Measurements from ENCODE around the gene TPRG1L. TPM values are rescaled to one million over a fixed set of nuclear protein-coding genes. Genes with fewer than 3 reads are reported as not detected.

The TPRG1L gene
- total and polyA plus RNA-seq, 8 donors = 27.3 to 42.9 (median 32.2) TPM

DNA sequence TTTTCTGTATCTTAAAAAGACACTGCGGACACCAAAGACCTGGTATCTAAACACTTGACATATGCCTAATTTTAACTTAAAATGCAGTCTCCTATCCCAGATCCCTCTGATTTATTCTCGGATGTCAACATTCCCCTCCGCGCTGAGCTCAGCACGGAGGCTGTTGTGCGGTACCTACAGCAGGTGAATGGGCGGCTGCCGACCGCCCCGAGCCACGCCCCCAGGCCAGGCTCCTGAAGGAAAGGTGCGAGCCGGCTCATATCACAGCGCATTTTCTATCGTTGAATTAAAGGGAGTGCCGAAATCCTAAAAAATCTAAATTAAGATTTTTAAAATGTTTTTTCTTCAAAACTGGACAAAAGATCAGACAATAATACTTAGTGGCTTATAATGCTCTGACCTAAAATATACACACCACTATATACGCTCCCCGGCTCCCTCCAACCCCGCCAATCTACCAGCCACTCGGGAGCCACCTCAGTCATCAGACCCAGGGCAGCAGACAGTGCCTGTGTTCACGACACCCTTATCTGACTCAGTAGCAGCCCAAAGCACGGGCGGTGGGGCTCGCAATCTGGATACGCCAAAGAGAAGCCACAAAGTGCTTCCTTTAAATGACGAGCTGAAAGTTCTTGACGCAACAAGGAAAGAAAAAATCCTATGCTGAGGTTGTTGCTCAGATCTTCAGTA is 21.0 kb downstream of the TPRG1L start:
- peaks cover 4 to 23% of the 10 kb centered on the region in 2 donors for H3K4me1 ChIP-seq
- DNase-seq (no peak), ATAC-seq (no peak)
- no peaks in the 10 kb centered on the region for H3K9me3 ChIP-seq
- intact Hi-C loops (cut with DNase I) = no loop called here
- peaks cover 7% of the 10 kb centered on the region in 2 donors for H3K27me3 ChIP-seq
- no peak overlapping the region for H3K27ac ChIP-seq
- no peak overlapping the region for H3K4me3 ChIP-seq
- TF ChIP-seq, protein P1, sequence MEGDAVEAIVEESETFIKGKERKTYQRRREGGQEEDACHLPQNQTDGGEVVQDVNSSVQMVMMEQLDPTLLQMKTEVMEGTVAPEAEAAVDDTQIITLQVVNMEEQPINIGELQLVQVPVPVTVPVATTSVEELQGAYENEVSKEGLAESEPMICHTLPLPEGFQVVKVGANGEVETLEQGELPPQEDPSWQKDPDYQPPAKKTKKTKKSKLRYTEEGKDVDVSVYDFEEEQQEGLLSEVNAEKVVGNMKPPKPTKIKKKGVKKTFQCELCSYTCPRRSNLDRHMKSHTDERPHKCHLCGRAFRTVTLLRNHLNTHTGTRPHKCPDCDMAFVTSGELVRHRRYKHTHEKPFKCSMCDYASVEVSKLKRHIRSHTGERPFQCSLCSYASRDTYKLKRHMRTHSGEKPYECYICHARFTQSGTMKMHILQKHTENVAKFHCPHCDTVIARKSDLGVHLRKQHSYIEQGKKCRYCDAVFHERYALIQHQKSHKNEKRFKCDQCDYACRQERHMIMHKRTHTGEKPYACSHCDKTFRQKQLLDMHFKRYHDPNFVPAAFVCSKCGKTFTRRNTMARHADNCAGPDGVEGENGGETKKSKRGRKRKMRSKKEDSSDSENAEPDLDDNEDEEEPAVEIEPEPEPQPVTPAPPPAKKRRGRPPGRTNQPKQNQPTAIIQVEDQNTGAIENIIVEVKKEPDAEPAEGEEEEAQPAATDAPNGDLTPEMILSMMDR (IDR thresholded peaks at IDR 0.05) = no peak
- H3K36me3 ChIP-seq = peaks cover 0 to 60% of the 10 kb centered on the region in 2 donors

DNA sequence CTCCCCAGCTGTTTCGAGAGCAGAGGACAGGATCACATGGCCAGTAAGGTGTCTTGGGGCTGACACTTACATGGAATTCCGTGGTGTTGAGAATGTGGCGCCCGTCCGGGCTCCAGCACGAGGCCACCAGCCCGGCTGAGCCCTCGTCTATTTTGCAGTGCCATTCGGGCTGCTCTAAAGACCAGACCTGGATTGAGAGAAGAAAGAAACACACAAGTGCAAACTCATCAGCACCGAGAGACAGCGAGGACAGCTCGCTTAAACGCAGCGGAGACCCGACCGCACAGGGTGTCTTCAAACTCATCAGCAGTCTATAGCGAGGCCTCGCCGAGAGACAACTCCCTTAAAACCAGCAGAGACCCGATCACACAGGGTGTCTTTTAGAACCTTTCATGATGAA is 21.8 kb downstream of the TPRG1L start:
- no peak overlapping the region for H3K4me3 ChIP-seq
- peaks cover 8 to 31% of the 10 kb centered on the region in 2 donors for H3K4me1 ChIP-seq
- H3K36me3 ChIP-seq = peaks cover 0 to 52% of the 10 kb centered on the region in 2 donors
- no peak for DNase-seq
- no peak overlapping the region for H3K27ac ChIP-seq
- TF ChIP-seq, protein P1 (IDR thresholded peaks at IDR 0.05) = no peak
- no peaks in the 10 kb centered on the region for H3K9me3 ChIP-seq
- intact Hi-C loops (cut with DNase I) = no loop called here
- peaks cover 15% of the 10 kb centered on the region in 2 donors for H3K27me3 ChIP-seq
- no peak for ATAC-seq

DNA sequence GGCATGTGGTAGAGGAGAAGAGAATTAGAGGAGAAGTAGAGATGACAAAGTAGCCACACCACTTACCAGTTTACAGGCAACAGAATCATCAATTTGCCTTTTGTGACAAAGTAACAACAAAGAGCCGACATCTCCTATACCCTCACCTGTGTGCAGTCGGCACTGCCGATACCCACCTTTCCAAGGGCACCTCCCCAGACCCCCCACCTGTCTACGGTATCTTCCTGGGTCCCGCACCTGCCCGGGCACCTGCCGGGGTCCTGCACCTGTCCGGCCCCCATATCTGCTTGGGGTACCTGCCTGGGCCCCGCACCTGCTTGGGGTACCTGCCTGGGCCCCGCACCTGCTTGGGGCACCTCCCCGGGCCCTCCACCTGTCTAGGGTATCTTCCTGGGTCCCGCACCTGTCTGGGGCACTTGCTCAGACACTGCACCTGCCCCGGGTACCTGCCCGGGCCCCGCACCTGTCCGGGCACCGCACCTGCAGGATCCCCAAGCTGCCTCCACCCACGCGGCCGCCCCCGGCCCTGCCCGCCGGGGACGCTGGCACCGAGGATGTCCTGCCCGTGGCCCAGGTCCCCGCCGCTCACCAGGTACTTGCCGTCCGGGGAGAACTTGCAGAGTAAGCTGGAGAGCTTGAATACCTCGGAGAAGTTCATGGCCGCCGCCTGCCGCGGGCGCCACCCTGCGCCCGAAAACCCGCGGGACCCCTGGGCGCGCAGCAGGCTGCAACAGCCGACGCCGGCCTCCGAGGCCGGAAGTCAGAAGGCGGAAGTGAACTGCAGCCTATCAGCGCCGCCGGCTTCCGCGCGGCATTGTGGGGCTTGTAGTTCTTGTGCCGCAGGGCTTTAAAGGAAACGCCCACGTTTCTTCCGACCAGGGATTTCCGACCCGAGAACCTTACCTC is 24.8 kb downstream of the TPRG1L start, which contains the start of gene WRAP73:
Gene WRAP73, minus strand, starts transcription at position 762 of the 906 bp plus-strand sequence. Its CDS starts 104 bp downstream, at position 658.
- Histone ChIP-seq H3K27me3 (peaks cover 41 to 45% of the 10 kb centered on the region in 2 donors), H3K27ac (peak within 1 kb of the TSS in 1 of 2 donors; percentile 64), H3K36me3 (peaks cover 0 to 30% of the 10 kb centered on the region in 2 donors), H3K4me1 (peaks cover 16 to 48% of the 10 kb centered on the region in 2 donors), H3K4me3 (peak within 1 kb of the TSS; percentile 99), H3K9me3 (no peaks in the 10 kb centered on the region)
- TF ChIP-seq, protein P1 (IDR thresholded peaks at IDR 0.05) = no peak
- peak; percentile 84 to 93 (median 91) for DNase-seq
- ATAC-seq = peak; percentile 97
- intact Hi-C loops (cut with DNase I) = no loop called here

DNA sequence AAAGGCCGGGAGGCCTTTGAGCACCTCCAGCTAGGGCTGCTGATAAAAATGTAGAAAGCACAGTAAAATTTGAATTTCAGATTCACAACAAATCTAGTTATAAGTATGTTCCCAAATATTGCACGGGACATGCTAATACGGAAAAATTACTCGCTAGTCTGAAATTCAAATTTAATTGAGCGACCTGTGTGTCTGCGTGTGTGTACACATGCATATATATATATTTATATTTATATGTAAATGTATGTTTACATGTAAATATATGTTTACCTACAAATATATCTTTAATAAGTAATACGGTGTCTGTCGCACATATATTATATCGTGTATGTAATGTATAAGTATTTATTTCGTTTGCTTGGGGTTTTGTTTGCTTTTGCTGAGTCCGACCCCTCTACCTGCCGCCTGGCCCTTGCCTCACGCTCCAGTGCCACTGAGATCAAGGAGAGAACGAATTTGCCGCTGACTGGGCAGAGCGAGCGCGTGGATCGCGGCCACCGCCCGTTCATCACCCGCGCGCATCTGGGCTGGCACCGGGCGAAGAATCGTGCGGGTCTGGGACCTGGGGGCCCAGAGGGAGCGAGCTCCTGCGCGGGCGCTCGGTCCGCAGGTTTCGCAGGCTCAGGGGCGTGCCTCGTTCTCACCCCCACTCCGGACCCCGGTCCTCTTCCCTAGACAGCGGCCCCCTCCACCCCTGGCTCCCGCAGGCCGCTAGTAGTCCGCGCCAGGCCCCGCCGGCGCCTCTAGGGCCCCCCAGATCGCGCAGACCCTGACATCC is 25.6 kb downstream of the TPRG1L start:
- Histone ChIP-seq H3K27ac (no peak overlapping the region), H3K36me3 (peaks cover 0 to 21% of the 10 kb centered on the region in 2 donors), H3K4me1 (peaks cover 16 to 48% of the 10 kb centered on the region in 2 donors), H3K27me3 (peaks cover 41 to 54% of the 10 kb centered on the region in 2 donors), H3K9me3 (no peaks in the 10 kb centered on the region), H3K4me3 (peak overlapping the region; percentile 99)
- ATAC-seq (no peak), DNase-seq (peak in 1 of 4 donors; percentile 80)
- TF ChIP-seq, protein P1 (IDR thresholded peaks at IDR 0.05) = no peak
- intact Hi-C loops (cut with DNase I) = no loop called here
